Liver (tissue), 3 donors: ENCODE data around the gene TBCCD1.

Source experiments
- EGR1 ChIP-seq, 2 donors: IDR thresholded peaks; 2 replicates each; pipeline ENCODE4 v1.6.1; 2016 to 2018; ENCODE audit warnings: antibody characterized with exemption in 2 of 2, low read depth in 2 of 2
- FOXA1 ChIP-seq: IDR thresholded peaks from 2 replicates; pipeline ENCODE4 v1.6.1; 2016; ENCODE audit warnings: antibody characterized with exemption
- GABPA ChIP-seq, 2 donors: IDR thresholded peaks in 1 of 2; conservative IDR thresholded peaks in 1 of 2; 2 replicates each; pipeline ENCODE4 v1.6.1; 2016; ENCODE audit warnings: antibody characterized with exemption in 2 of 2, mild to moderate bottlenecking in 1 of 2, moderate library complexity in 1 of 2
- SP1 ChIP-seq: IDR thresholded peaks from 2 replicates; pipeline ENCODE4 v1.6.1; 2018; ENCODE audit warnings: antibody characterized with exemption, mild to moderate bottlenecking
- TAF1 ChIP-seq: conservative IDR thresholded peaks from 2 replicates; pipeline ENCODE4 v1.6.1; 2016; ENCODE audit warnings: antibody characterized with exemption, mild to moderate bottlenecking
- TF ChIP-seq, protein P1 (sequence below): IDR thresholded peaks from 2 replicates; pipeline ENCODE4 v1.6.1; 2016; ENCODE audit warnings: antibody characterized with exemption
- TF ChIP-seq, protein P2 (sequence below): fragments of 150-350 bp; IDR thresholded peaks from 2 replicates; pipeline ENCODE4 v1.5.1; 2017; ENCODE audit warnings: improper control_type of control experiment, low read depth, low read length; ENCODE audit not compliant: missing input control
- TF ChIP-seq, protein P3 (sequence below): IDR thresholded peaks from 2 replicates; pipeline ENCODE4 v1.6.1; 2016; ENCODE audit warnings: antibody characterized with exemption, mild to moderate bottlenecking
- donor health status: healthy.
- donor health status: healthy.

- TF ChIP-seq, protein P1, sequence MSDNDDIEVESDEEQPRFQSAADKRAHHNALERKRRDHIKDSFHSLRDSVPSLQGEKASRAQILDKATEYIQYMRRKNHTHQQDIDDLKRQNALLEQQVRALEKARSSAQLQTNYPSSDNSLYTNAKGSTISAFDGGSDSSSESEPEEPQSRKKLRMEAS: no peak
- TF ChIP-seq, protein P2, sequence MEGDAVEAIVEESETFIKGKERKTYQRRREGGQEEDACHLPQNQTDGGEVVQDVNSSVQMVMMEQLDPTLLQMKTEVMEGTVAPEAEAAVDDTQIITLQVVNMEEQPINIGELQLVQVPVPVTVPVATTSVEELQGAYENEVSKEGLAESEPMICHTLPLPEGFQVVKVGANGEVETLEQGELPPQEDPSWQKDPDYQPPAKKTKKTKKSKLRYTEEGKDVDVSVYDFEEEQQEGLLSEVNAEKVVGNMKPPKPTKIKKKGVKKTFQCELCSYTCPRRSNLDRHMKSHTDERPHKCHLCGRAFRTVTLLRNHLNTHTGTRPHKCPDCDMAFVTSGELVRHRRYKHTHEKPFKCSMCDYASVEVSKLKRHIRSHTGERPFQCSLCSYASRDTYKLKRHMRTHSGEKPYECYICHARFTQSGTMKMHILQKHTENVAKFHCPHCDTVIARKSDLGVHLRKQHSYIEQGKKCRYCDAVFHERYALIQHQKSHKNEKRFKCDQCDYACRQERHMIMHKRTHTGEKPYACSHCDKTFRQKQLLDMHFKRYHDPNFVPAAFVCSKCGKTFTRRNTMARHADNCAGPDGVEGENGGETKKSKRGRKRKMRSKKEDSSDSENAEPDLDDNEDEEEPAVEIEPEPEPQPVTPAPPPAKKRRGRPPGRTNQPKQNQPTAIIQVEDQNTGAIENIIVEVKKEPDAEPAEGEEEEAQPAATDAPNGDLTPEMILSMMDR: peak; percentile 28
- TF ChIP-seq TAF1 (no peak), SP1 (no peak), EGR1 (IDR thresholded peaks at IDR 0.05; ENCODE audit: low read depth in 2 of 2) (no peak), FOXA1 (no peak), GABPA (IDR thresholded peaks at IDR 0.05 in 1 of 2, conservative IDR thresholded peaks at IDR 0.05 in 1 of 2) (no peak)
- TF ChIP-seq, protein P3, sequence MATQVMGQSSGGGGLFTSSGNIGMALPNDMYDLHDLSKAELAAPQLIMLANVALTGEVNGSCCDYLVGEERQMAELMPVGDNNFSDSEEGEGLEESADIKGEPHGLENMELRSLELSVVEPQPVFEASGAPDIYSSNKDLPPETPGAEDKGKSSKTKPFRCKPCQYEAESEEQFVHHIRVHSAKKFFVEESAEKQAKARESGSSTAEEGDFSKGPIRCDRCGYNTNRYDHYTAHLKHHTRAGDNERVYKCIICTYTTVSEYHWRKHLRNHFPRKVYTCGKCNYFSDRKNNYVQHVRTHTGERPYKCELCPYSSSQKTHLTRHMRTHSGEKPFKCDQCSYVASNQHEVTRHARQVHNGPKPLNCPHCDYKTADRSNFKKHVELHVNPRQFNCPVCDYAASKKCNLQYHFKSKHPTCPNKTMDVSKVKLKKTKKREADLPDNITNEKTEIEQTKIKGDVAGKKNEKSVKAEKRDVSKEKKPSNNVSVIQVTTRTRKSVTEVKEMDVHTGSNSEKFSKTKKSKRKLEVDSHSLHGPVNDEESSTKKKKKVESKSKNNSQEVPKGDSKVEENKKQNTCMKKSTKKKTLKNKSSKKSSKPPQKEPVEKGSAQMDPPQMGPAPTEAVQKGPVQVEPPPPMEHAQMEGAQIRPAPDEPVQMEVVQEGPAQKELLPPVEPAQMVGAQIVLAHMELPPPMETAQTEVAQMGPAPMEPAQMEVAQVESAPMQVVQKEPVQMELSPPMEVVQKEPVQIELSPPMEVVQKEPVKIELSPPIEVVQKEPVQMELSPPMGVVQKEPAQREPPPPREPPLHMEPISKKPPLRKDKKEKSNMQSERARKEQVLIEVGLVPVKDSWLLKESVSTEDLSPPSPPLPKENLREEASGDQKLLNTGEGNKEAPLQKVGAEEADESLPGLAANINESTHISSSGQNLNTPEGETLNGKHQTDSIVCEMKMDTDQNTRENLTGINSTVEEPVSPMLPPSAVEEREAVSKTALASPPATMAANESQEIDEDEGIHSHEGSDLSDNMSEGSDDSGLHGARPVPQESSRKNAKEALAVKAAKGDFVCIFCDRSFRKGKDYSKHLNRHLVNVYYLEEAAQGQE: no peak
These were observed 52.7 kb downstream of the TBCCD1 start for GRCh38 chr3:186514296-186515002.
